Small intestine (tissue), 7 donors: ENCODE results near the gene PDAP1. TPM values are rescaled to one million over a fixed set of nuclear protein-coding genes. Genes with fewer than 3 reads are reported as not detected.
A peak's percentile ranks its signal among the peaks of the same experiment; 100 is the strongest.
"Not testable (repeated sequence)": the region's sequence is repeated elsewhere in the genome, so short reads cannot be mapped to it uniquely, and the experiment has no call there.

Experiments used
- DNase-seq, 2 donors: peaks; one replicate each; pipeline versions ENCODE4 v3.0.0 to v3.0.0-alpha.2; 2013
- FAIRE-seq: peaks from 2 replicates; lab custom pipeline; 2012; peaks lifted over from hg19 to GRCh38; lab: Jason Lieb, UNC
- H3K27ac ChIP-seq, 3 donors: one replicate each; pipeline ENCODE4 v1.5.1; 2013; ENCODE audit warnings: low read length in 2 of 3, mild to moderate bottlenecking in 2 of 3, control low read depth in 1 of 3, inconsistent platforms in 1 of 3, low read depth in 1 of 3, moderate library complexity in 1 of 3
- H3K27me3 ChIP-seq, 3 donors: one replicate each; pipeline ENCODE4 v1.6.1; 2013; ENCODE audit warnings: low read length in 3 of 3, inconsistent platforms in 1 of 3; ENCODE audit not compliant: control insufficient read depth in 3 of 3, insufficient read depth in 3 of 3
- H3K36me3 ChIP-seq, 3 donors: one replicate each; pipeline ENCODE4 v1.6.1; 2013; ENCODE audit warnings: low read length in 3 of 3, inconsistent platforms in 1 of 3, low read depth in 1 of 3, mild to moderate bottlenecking in 1 of 3, moderate library complexity in 1 of 3; ENCODE audit not compliant: control insufficient read depth in 3 of 3, insufficient read depth in 2 of 3
- H3K4me1 ChIP-seq, 3 donors: one replicate each; pipeline ENCODE4 v1.6.1; 2013; ENCODE audit warnings: low read length in 2 of 3, inconsistent platforms in 1 of 3, low read depth in 1 of 3, mild to moderate bottlenecking in 1 of 3, moderate library complexity in 1 of 3; ENCODE audit not compliant: control insufficient read depth in 3 of 3, insufficient read depth in 2 of 3
- H3K4me3 ChIP-seq, 3 donors: one replicate each; pipeline ENCODE4 v1.5.1; 2013; ENCODE audit warnings: low read length in 3 of 3, control low read depth in 1 of 3, inconsistent platforms in 1 of 3, low read depth in 1 of 3, mild to moderate bottlenecking in 1 of 3, moderate library complexity in 1 of 3
- H3K9me3 ChIP-seq, 2 donors: one replicate each; pipeline ENCODE4 v1.6.1; 2013; ENCODE audit warnings: low read depth in 1 of 2, low read length in 1 of 2; ENCODE audit not compliant: control insufficient read depth in 2 of 2, insufficient read depth in 1 of 2
- WGBS, 3 donors: extraction: QIAGEN DNeasy Blood & Tissue Kit; methylation state at CpG; one replicate each; pipeline ENCODE4 v1.1.7; 2013; 5-methylcytosine and 5-hydroxymethylcytosine counted together
- polyA plus RNA-seq, 4 donors: library from polyadenylated mRNA; stranded (reverse) in 3 of 4; unstranded in 1 of 4; fragments of 200-250 nt in 3 of 4; fragments of 120-200 nt in 1 of 4; gene quantifications; one replicate each; pipeline versions ENCODE4 v1.2.1 to v1.2.3, GENCODE V29; 2013
- donor health status: healthy with polysubstance abuse.
- donor health status: control.
- donor health status: control.
- donor health status: Bipolar disorder and iron deficiency.
- donor health status: healthy.

PDAP1 gene
- polyA plus RNA-seq, 4 donors = 94.7 to 212 (median 110) TPM

GRCh38 chr7:99422186-99422585 is 13.8 kb upstream of the PDAP1 start:
- Histone ChIP-seq H3K27ac (peak overlapping the region in 1 of 3 donors; percentile 45), H3K27me3 (no peaks in the 10 kb centered on the region), H3K4me1 (peaks cover 0 to 3% (median 0%) of the 10 kb centered on the region in 3 donors), H3K36me3 (peaks cover 28 to 85% (median 30%) of the 10 kb centered on the region in 3 donors), H3K9me3 (no peaks in the 10 kb centered on the region), H3K4me3 (no peak overlapping the region)
- 91 to 95% (median 94%) methylated on average over 11 of the region's 11 CpGs for WGBS, 3 donors
- FAIRE-seq = no peak
- no peak for DNase-seq

GRCh38 chr7:99420986-99421385 is 12.6 kb upstream of the PDAP1 start:
- DNase-seq = no peak
- no peaks in the 10 kb centered on the region for H3K27me3 ChIP-seq
- peaks cover 0 to 3% (median 0%) of the 10 kb centered on the region in 3 donors for H3K4me1 ChIP-seq
- H3K27ac ChIP-seq = no peak overlapping the region
- 90 to 95% (median 91%) methylated on average over 7 of the region's 7 CpGs for WGBS, 3 donors
- H3K36me3 ChIP-seq = peaks cover 32 to 94% (median 33%) of the 10 kb centered on the region in 3 donors
- no peaks in the 10 kb centered on the region for H3K9me3 ChIP-seq
- H3K4me3 ChIP-seq = no peak overlapping the region
- FAIRE-seq = no peak

- 89 to 97% (median 92%) methylated on average over 5 of the region's 5 CpGs for WGBS, 3 donors
- Histone ChIP-seq H3K9me3 (peaks cover 0 to 3% of the 10 kb centered on the region in 2 donors), H3K4me3 (no peak overlapping the region), H3K36me3 (peaks cover 33 to 94% (median 35%) of the 10 kb centered on the region in 3 donors), H3K27ac (no peak overlapping the region), H3K27me3 (no peaks in the 10 kb centered on the region), H3K4me1 (peaks cover 0 to 3% (median 0%) of the 10 kb centered on the region in 3 donors)
- FAIRE-seq = no peak
- no peak for DNase-seq
These were observed 11.8 kb upstream of the PDAP1 start for GRCh38 chr7:99420213-99420612.

GRCh38 chr7:99419323-99420021 is 11.1 kb upstream of the PDAP1 start:
- 87 to 90% (median 90%) methylated on average over 29 of the region's 29 CpGs for WGBS, 3 donors
- H3K4me3 ChIP-seq = no peak overlapping the region
- DNase-seq = no peak
- no peak overlapping the region for H3K27ac ChIP-seq
- no peak for FAIRE-seq
- H3K27me3 ChIP-seq = no peaks in the 10 kb centered on the region
- peaks cover 0 to 10% of the 10 kb centered on the region in 2 donors for H3K9me3 ChIP-seq
- H3K4me1 ChIP-seq = peaks cover 0 to 3% (median 0%) of the 10 kb centered on the region in 3 donors
- H3K36me3 ChIP-seq = peaks cover 27 to 94% (median 38%) of the 10 kb centered on the region in 3 donors

GRCh38 chr7:99418260-99418659 is 9.9 kb upstream of the PDAP1 start:
- DNase-seq = no peak
- Histone ChIP-seq H3K27me3 (no peaks in the 10 kb centered on the region), H3K4me3 (no peak overlapping the region), H3K4me1 (peaks cover 0 to 3% (median 0%) of the 10 kb centered on the region in 3 donors), H3K27ac (no peak overlapping the region), H3K36me3 (peaks cover 17 to 92% (median 40%) of the 10 kb centered on the region in 3 donors), H3K9me3 (peaks cover 0 to 10% of the 10 kb centered on the region in 2 donors)
- no peak for FAIRE-seq
- 94 to 96% (median 94%) methylated on average over 9 of the region's 9 CpGs for WGBS, 3 donors

GRCh38 chr7:99415513-99416127 is 7.2 kb upstream of the PDAP1 start:
- not testable (repeated sequence) for H3K27ac ChIP-seq, H3K4me3 ChIP-seq, H3K27me3 ChIP-seq, FAIRE-seq, H3K4me1 ChIP-seq
- DNase-seq = peak; percentile 46 to 77
- Histone ChIP-seq H3K36me3 (peaks cover 25 to 91% (median 48%) of the 10 kb centered on the region in 3 donors), H3K9me3 (peaks cover 0 to 10% of the 10 kb centered on the region in 2 donors)
- WGBS, 3 donors = 49 to 63% (median 60%) methylated on average over 17 of the region's 17 CpGs

GRCh38 chr7:99410635-99411034 is 2.2 kb upstream of the PDAP1 start:
- FAIRE-seq = no peak
- peaks cover 12 to 46% (median 13%) of the 10 kb centered on the region in 3 donors for H3K36me3 ChIP-seq

GRCh38 chr7:99409806-99410205 is 1.4 kb upstream of the PDAP1 start:
- Histone ChIP-seq H3K36me3 (peaks cover 12 to 46% (median 13%) of the 10 kb centered on the region in 3 donors), H3K27me3 (no peaks in the 10 kb centered on the region), H3K9me3 (peaks cover 0 to 3% of the 10 kb centered on the region in 2 donors), H3K27ac (peak overlapping the region in 2 of 3 donors; percentile 19 to 99), H3K4me1 (peaks cover 5 to 17% (median 13%) of the 10 kb centered on the region in 3 donors), H3K4me3 (peak overlapping the region; percentile 79 to 88 (median 87))
- 25 to 42% (median 27%) methylated on average over 3 of the region's 3 CpGs for WGBS, 3 donors
- FAIRE-seq (no peak), DNase-seq (peak in 1 of 2 donors; percentile 20)

More at GRCh38 chr7:99410635-99411034, 2.2 kb upstream of the PDAP1 start:
- H3K9me3 ChIP-seq = peaks cover 0 to 10% of the 10 kb centered on the region in 2 donors
- no peak overlapping the region for H3K4me3 ChIP-seq
- peaks cover 5 to 17% (median 13%) of the 10 kb centered on the region in 3 donors for H3K4me1 ChIP-seq
- H3K27me3 ChIP-seq = no peaks in the 10 kb centered on the region
- 93 to 98% (median 96%) methylated on average over 2 of the region's 2 CpGs for WGBS, 3 donors
- no peak overlapping the region for H3K27ac ChIP-seq
- DNase-seq = no peak
